GM23248 (cell line): Measurements from ENCODE around the gene ADAMTS17.

Experiments used
- EZH2 ChIP-seq: fragments of 200-600 bp; sonication (generic); IDR thresholded peaks from 2 replicates; pipeline ENCODE4 v1.6.1; 2018; ENCODE audit warnings: antibody characterized with exemption, mild to moderate bottlenecking; ENCODE audit not compliant: insufficient read depth, poor library complexity, severe bottlenecking
- EZH2phosphoT487 ChIP-seq: fragments of 200-600 bp; sonication (generic); IDR thresholded peaks from 2 replicates; pipeline ENCODE4 v1.6.1; 2018; ENCODE audit warnings: antibody characterized with exemption, moderate library complexity, mild to moderate bottlenecking, low read depth; ENCODE audit not compliant: insufficient read depth

- TF ChIP-seq EZH2phosphoT487 (no peak), EZH2 (no peak)
Measured at GRCh38 chr15:100206643-100207042, 135.1 kb downstream of the ADAMTS17 start.
